Ishikawa (cell line): ENCODE data around the gene COL24A1.

Source experiments
- CEBPB ChIP-seq: IDR thresholded peaks from 2 replicates; pipeline ENCODE4 v1.6.1; 2012
- CREB1 ChIP-seq: IDR thresholded peaks from 2 replicates; pipeline ENCODE4 v1.6.1; 2012; ENCODE audit warnings: low read depth
- EGR1 ChIP-seq: IDR thresholded peaks from 2 replicates; pipeline ENCODE4 v1.6.1; 2012
- EP300 ChIP-seq: IDR thresholded peaks from 2 replicates; pipeline ENCODE4 v1.6.1; 2012; ENCODE audit warnings: borderline replicate concordance
- FOXM1 ChIP-seq: IDR thresholded peaks from 2 replicates; pipeline ENCODE4 v1.6.1; 2012; ENCODE audit warnings: low read depth, borderline replicate concordance
- NFIC ChIP-seq: IDR thresholded peaks from 2 replicates; pipeline ENCODE4 v1.6.1; 2012
- RAD21 ChIP-seq: IDR thresholded peaks from 2 replicates; pipeline ENCODE4 v1.6.1; 2012; ENCODE audit warnings: low read depth
- TAF1 ChIP-seq: IDR thresholded peaks from 2 replicates; pipeline ENCODE4 v1.6.1; 2012; ENCODE audit warnings: low read depth, mild to moderate bottlenecking
- TCF12 ChIP-seq: IDR thresholded peaks from 2 replicates; pipeline ENCODE4 v1.6.1; 2012; ENCODE audit warnings: low read depth
- TEAD4 ChIP-seq: IDR thresholded peaks from 2 replicates; pipeline ENCODE4 v1.6.1; 2012
- YY1 ChIP-seq: IDR thresholded peaks from 2 replicates; pipeline ENCODE4 v1.6.1; 2012; ENCODE audit warnings: low read depth
- ZBTB7A ChIP-seq: IDR thresholded peaks from 2 replicates; pipeline ENCODE4 v1.6.1; 2012; ENCODE audit warnings: low read depth
- TF ChIP-seq, protein P1 (sequence below): IDR thresholded peaks from 2 replicates; pipeline ENCODE4 v1.6.1; 2012
- TF ChIP-seq, protein P2 (sequence below): IDR thresholded peaks from 2 replicates; pipeline ENCODE4 v1.6.1; 2012; ENCODE audit warnings: low read depth, mild to moderate bottlenecking
- TF ChIP-seq, protein P3 (sequence below): IDR thresholded peaks from 2 replicates; pipeline ENCODE4 v1.6.1; 2012

Gene COL24A1

DNA sequence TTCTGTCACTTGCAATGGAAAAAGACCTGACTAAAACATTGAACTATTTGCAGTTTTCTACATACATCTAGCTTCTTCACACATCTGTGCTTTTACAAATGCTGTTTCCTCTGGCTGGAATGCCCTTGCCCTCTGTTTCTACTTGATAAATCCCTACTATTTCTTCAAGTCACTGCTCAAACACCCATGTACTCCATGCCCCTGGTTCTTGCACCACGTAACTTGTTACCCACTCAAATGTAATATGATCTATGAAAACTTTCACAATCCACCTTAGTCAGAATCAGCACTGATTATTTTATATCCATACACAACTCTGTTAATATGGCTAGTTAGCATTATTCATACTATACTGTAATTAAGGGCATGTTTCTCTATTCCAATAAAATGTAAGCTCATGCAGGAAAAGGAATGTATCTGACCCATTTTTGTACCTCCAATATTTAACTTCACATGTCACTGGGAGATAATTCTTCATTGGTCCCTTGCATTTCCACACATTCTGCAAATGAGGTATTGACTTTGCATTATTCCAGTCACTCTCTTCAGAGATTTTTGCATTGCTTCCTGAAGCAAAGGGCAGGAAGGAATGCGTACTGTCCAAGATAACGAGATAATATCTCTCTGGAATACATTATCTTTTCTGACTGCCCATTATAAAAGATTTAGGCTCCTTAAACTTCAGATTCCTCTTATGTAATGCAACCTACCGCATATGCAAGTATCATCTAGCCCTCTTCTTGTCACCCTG lies 158.3 kb downstream of the COL24A1 start:
- no peak for TF ChIP-seq EGR1
- TF ChIP-seq, protein P1, sequence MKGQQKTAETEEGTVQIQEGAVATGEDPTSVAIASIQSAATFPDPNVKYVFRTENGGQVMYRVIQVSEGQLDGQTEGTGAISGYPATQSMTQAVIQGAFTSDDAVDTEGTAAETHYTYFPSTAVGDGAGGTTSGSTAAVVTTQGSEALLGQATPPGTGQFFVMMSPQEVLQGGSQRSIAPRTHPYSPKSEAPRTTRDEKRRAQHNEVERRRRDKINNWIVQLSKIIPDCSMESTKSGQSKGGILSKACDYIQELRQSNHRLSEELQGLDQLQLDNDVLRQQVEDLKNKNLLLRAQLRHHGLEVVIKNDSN: no peak
- TF ChIP-seq TCF12: no peak
- TF ChIP-seq, protein P2, sequence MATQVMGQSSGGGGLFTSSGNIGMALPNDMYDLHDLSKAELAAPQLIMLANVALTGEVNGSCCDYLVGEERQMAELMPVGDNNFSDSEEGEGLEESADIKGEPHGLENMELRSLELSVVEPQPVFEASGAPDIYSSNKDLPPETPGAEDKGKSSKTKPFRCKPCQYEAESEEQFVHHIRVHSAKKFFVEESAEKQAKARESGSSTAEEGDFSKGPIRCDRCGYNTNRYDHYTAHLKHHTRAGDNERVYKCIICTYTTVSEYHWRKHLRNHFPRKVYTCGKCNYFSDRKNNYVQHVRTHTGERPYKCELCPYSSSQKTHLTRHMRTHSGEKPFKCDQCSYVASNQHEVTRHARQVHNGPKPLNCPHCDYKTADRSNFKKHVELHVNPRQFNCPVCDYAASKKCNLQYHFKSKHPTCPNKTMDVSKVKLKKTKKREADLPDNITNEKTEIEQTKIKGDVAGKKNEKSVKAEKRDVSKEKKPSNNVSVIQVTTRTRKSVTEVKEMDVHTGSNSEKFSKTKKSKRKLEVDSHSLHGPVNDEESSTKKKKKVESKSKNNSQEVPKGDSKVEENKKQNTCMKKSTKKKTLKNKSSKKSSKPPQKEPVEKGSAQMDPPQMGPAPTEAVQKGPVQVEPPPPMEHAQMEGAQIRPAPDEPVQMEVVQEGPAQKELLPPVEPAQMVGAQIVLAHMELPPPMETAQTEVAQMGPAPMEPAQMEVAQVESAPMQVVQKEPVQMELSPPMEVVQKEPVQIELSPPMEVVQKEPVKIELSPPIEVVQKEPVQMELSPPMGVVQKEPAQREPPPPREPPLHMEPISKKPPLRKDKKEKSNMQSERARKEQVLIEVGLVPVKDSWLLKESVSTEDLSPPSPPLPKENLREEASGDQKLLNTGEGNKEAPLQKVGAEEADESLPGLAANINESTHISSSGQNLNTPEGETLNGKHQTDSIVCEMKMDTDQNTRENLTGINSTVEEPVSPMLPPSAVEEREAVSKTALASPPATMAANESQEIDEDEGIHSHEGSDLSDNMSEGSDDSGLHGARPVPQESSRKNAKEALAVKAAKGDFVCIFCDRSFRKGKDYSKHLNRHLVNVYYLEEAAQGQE: no peak

DNA sequence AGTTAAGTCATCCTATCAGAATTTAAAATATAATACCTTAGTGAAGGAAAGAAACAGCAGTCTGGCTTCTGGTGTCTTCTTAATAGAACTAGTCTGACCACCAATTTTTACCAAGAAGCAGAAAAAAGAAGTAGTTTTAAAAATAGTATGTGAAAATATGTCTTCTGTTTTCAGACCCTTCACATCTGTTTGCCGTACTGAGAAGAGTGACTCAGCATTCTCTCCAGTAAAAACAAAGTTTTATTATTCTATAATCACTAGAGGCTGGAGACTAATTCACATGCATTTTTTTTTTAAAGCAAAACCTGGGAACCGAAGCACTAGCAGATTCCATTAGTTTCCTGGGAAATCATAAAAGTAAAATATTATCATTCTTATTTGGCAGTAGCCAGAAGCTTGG lies 163.8 kb downstream of the COL24A1 start:
- TF ChIP-seq CEBPB: no peak
- TF ChIP-seq TCF12: no peak
- TF ChIP-seq FOXM1: no peak
- no peak for TF ChIP-seq ZBTB7A
- TF ChIP-seq RAD21: no peak
- TF ChIP-seq, protein P2: no peak
- TF ChIP-seq, protein P3, sequence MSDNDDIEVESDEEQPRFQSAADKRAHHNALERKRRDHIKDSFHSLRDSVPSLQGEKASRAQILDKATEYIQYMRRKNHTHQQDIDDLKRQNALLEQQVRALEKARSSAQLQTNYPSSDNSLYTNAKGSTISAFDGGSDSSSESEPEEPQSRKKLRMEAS: no peak
- TF ChIP-seq TAF1: no peak
- TF ChIP-seq CREB1: no peak
- no peak for TF ChIP-seq EGR1
- no peak for TF ChIP-seq TEAD4
- TF ChIP-seq EP300: no peak
- no peak for TF ChIP-seq NFIC
- TF ChIP-seq YY1: no peak

DNA sequence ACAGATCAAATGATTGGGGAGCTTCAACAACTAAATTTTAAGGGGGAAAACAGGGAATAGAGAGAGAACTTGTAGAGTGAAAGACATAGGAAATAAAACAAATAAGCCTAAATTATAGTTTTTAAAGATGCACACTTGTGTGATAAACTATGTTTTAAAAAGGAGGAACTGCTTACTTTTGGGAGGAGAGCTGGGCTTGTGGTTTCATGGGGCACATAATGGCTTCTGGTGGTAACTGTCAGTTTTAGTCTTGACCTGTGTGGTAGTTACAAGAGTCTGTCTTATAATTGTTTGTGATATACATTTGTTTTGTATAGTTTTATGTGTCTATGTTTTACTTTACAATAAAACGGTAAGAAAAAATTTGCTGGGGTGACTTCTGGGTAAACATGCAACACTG lies 165.3 kb downstream of the COL24A1 start:
- no peak for TF ChIP-seq TCF12
- TF ChIP-seq YY1: no peak
- no peak for TF ChIP-seq EGR1
- TF ChIP-seq, protein P1: no peak
- no peak for TF ChIP-seq NFIC
- TF ChIP-seq, protein P3: no peak
- TF ChIP-seq TEAD4: no peak
- TF ChIP-seq CEBPB: no peak
- TF ChIP-seq, protein P2: no peak
- no peak for TF ChIP-seq CREB1
- no peak for TF ChIP-seq TAF1
- no peak for TF ChIP-seq ZBTB7A
- no peak for TF ChIP-seq EP300

DNA sequence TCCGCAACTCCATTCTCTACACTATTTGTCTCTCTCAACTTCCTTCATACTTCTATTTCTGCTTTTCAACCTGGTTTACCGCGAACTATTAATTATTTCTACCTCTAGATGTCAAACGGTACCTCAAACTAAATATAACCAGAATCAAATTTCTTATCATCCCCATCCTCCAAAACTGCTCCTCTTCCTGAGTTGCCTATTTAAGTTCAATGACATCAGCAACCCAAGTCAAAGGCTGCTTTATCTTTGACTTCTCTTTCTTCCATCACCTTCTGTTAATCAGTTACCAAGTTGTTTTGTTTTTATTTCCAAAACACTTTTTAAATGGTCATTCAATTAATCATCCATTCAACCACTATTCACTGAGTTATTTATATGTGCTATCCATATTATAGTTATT lies 171.9 kb downstream of the COL24A1 start:
- TF ChIP-seq YY1: no peak
- TF ChIP-seq EP300: no peak
- TF ChIP-seq, protein P1: no peak

DNA sequence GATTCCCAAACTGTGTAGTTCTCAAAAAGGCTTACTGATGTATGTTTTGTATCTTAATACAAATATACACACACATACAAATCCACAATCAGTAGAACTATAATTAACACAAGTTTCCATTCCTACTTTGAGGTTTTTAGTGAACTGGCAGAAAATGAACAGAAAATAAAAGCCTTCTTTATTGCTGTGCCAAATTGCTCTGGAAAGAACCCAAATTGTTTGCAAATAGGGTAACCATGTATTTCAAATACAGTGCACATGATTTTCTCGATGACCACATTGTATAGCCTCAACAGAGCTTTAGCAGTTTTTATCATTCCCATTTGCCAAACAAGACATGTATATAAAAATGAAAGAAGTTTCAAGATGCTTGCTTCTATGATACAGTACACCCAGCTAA lies 173.3 kb downstream of the COL24A1 start:
- no peak for TF ChIP-seq CREB1
- TF ChIP-seq, protein P2: no peak
- no peak for TF ChIP-seq FOXM1
- TF ChIP-seq RAD21: no peak
- no peak for TF ChIP-seq EGR1
- TF ChIP-seq TAF1: no peak
- no peak for TF ChIP-seq YY1
- TF ChIP-seq, protein P1: no peak
